Endothelial cell of umbilical vein (primary cell): Measurements from ENCODE around the gene ITM2C.

Experiments
- EZH2 ChIP-seq: IDR thresholded peaks from 2 replicates; pipeline ENCODE4 v1.6.1; 2012; ENCODE audit warnings: borderline replicate concordance, low read depth, mild to moderate bottlenecking, moderate library complexity, low read length, inconsistent platforms; ENCODE audit not compliant: severe bottlenecking
- JUN ChIP-seq: IDR thresholded peaks from 2 replicates; pipeline ENCODE4 v1.6.1; 2011; ENCODE audit warnings: borderline replicate concordance, low read depth; ENCODE audit not compliant: insufficient read length, insufficient read depth
- MYC ChIP-seq: IDR thresholded peaks from one replicate; pipeline ENCODE4 v1.6.1; 2011; ENCODE audit warnings: mild to moderate bottlenecking, low read depth, low read length
- POLR2A ChIP-seq: IDR thresholded peaks from 2 replicates; pipeline ENCODE4 v1.6.1; 2012; ENCODE audit warnings: low read depth, mild to moderate bottlenecking, control low read depth, low read length
- POLR2AphosphoS5 ChIP-seq: IDR thresholded peaks from 2 replicates; pipeline ENCODE4 v1.6.1; 2012; ENCODE audit warnings: low read depth, mild to moderate bottlenecking, control low read depth, low read length, moderate library complexity; ENCODE audit not compliant: insufficient read depth
- TF ChIP-seq, protein P1 (sequence below), 2 donors: IDR thresholded peaks; 1 replicate in 1 of 2; 2 replicates in 1 of 2; pipeline ENCODE4 v1.5.1; 2011; ENCODE audit warnings: low read length in 2 of 2, mild to moderate bottlenecking in 2 of 2, moderate library complexity in 2 of 2, control low read depth in 1 of 2, inconsistent platforms in 1 of 2, low read depth in 1 of 2; ENCODE audit not compliant: insufficient read depth in 1 of 2; ENCODE audit errors: extremely low read depth in 1 of 2

DNA sequence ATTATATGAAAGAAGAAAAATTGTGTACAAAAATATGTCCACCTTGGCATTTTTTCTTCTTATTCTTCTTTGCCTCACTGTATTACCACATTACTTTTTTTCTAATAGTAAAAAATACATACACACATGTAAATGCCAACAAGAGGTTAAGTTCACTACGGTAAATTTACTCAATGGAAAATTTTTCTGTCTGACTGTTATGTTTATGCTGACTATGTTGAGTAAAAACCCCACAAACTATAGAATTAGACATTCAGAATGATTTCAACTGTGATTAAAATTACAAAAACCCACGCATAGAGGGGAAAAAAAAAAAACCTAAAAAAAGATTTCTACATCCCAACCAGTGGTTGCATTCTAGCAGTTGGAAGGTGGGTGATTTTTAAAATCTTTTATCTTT lies 54.9 kb downstream of the ITM2C start:
- TF ChIP-seq POLR2A (no peak), JUN (no peak), EZH2 (no peak), POLR2AphosphoS5 (no peak), MYC (no peak)
- TF ChIP-seq, protein P1, sequence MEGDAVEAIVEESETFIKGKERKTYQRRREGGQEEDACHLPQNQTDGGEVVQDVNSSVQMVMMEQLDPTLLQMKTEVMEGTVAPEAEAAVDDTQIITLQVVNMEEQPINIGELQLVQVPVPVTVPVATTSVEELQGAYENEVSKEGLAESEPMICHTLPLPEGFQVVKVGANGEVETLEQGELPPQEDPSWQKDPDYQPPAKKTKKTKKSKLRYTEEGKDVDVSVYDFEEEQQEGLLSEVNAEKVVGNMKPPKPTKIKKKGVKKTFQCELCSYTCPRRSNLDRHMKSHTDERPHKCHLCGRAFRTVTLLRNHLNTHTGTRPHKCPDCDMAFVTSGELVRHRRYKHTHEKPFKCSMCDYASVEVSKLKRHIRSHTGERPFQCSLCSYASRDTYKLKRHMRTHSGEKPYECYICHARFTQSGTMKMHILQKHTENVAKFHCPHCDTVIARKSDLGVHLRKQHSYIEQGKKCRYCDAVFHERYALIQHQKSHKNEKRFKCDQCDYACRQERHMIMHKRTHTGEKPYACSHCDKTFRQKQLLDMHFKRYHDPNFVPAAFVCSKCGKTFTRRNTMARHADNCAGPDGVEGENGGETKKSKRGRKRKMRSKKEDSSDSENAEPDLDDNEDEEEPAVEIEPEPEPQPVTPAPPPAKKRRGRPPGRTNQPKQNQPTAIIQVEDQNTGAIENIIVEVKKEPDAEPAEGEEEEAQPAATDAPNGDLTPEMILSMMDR (IDR thresholded peaks at IDR 0.05; ENCODE audit: extremely low read depth in 1 of 2, insufficient read depth in 1 of 2, low read depth in 1 of 2, low read length in 2 of 2) = no peak
